CD4-positive, CD25-positive, alpha-beta regulatory T cell (primary cell): ENCODE results near the gene CD226. TPM values are rescaled to one million over a fixed set of nuclear protein-coding genes. Genes with fewer than 3 reads are reported as not detected.
A peak's percentile ranks its signal among the peaks of the same experiment; 100 is the strongest.

Experiments used
- ATAC-seq, 2 donors: fragments of 150-1000 bp; cut with Tn5 transposase; one replicate each; pipeline ENCODE4 v1.10.0; 2021; ENCODE audit warnings: low read depth in 2 of 2, moderate number of reproducible peaks in 2 of 2, moderate library complexity in 1 of 2
- DNase-seq, 3 donors: peaks; one replicate each; pipeline versions ENCODE4 v3.0.0 to v3.0.0-alpha.2; 2012 to 2022; ENCODE audit warnings: mixed read lengths in 1 of 3
- H3K27ac ChIP-seq: one replicate; pipeline ENCODE4 v1.7.0; 2013; ENCODE audit warnings: mild to moderate bottlenecking, low read length; ENCODE audit not compliant: insufficient read depth, poor library complexity, severe bottlenecking
- H3K27me3 ChIP-seq: one replicate; pipeline ENCODE4 v1.7.0; 2013; ENCODE audit warnings: low read length; ENCODE audit not compliant: control insufficient read depth, insufficient read depth
- H3K36me3 ChIP-seq: one replicate; pipeline ENCODE4 v1.7.0; 2013; ENCODE audit warnings: mild to moderate bottlenecking, low read length, moderate library complexity; ENCODE audit not compliant: control insufficient read depth, insufficient read depth
- H3K4me1 ChIP-seq: 2 replicates; pipeline ENCODE4 v1.7.0; 2013; ENCODE audit warnings: mild to moderate bottlenecking, low read length; ENCODE audit not compliant: insufficient read depth, control insufficient read depth, poor library complexity, severe bottlenecking
- H3K4me3 ChIP-seq: one replicate; pipeline ENCODE4 v1.7.0; 2013; ENCODE audit warnings: low read depth, mild to moderate bottlenecking, low read length, moderate library complexity
- H3K9me3 ChIP-seq, 2 experiments: 1 replicate in 1 of 2; 2 replicates in 1 of 2; pipeline ENCODE4 v1.7.0; 2013; ENCODE audit warnings: low read length in 2 of 2, mild to moderate bottlenecking in 1 of 2, moderate library complexity in 1 of 2; ENCODE audit not compliant: control insufficient read depth in 2 of 2
- H3K27ac Mint-ChIP-seq, 3 donors: one replicate each; pipeline ENCODE4 v1.8.0; 2020 to 2022; ENCODE audit warnings: mild to moderate bottlenecking in 3 of 3, mixed read lengths in 3 of 3, moderate library complexity in 2 of 3
- H3K27me3 Mint-ChIP-seq: one replicate; pipeline ENCODE4 v1.8.0; 2022; ENCODE audit warnings: mild to moderate bottlenecking, mixed read lengths
- H3K36me3 Mint-ChIP-seq: one replicate; pipeline ENCODE4 v1.8.0; 2020; ENCODE audit warnings: mixed read lengths
- H3K4me1 Mint-ChIP-seq, 4 donors: one replicate each; pipeline ENCODE4 v1.8.0; 2020 to 2022; ENCODE audit warnings: mixed read lengths in 4 of 4, mild to moderate bottlenecking in 1 of 4
- H3K4me3 Mint-ChIP-seq, 4 donors: one replicate each; pipeline ENCODE4 v1.8.0; 2020 to 2022; ENCODE audit warnings: mild to moderate bottlenecking in 4 of 4, mixed read lengths in 4 of 4, moderate library complexity in 3 of 4
- H3K9me3 Mint-ChIP-seq, 7 donors: one replicate each; pipeline ENCODE4 v1.8.0; 2020 to 2022; ENCODE audit warnings: mixed read lengths in 7 of 7, mild to moderate bottlenecking in 3 of 7, moderate library complexity in 2 of 7
- polyA plus RNA-seq, 4 donors: library from polyadenylated mRNA; unstranded; fragments of 300-500 nt; fragmentation: Illumina TruSeq; gene quantifications; one replicate each; pipeline ENCODE4 v1.2.3, GENCODE V29; 2021
- total RNA-seq: library from RNA; stranded (reverse); gene quantifications from one replicate; pipeline ENCODE4 v1.2.3, GENCODE V29; 2022

Gene CD226
- total and polyA plus RNA-seq, 5 donors from 2014 or later: 14.8 to 65.1 (median 15.6) TPM

DNA sequence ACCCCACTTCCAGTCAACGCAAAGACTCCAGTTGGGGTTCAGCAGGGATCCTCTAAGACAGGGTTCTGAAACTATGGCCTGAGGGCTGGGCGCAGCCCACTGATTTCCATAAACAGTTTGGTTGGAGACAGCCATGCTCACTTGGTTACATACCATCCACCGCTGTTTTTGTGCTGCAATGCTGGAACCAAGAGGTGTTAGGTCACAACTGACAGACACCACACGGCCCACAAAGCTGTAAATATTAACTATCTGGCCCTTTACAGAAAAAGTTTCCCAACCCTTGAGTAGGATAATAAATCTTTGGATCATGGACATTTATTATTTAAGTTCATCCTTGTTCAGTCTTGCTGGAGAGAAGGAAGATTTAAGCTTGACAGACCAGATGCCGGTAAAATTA lies 8.4 kb upstream of the CD226 start:
- ATAC-seq: no peak
- DNase-seq: no peak
- Mint-ChIP-seq H3K4me3 (no peak overlapping the region), H3K27ac (no peak overlapping the region), H3K9me3 (peaks cover 0 to 3% (median 0%) of the 10 kb centered on the region in 7 donors), H3K27me3 (no peaks in the 10 kb centered on the region), H3K36me3 (no peaks in the 10 kb centered on the region), H3K4me1 (peaks cover 18 to 27% (median 22%) of the 10 kb centered on the region in 4 donors)
- Histone ChIP-seq H3K27ac (peak overlapping the region; percentile 44), H3K4me1 (peaks cover 30% of the 10 kb centered on the region), H3K4me3 (peak overlapping the region; percentile 85), H3K27me3 (no peaks in the 10 kb centered on the region), H3K36me3 (no peaks in the 10 kb centered on the region), H3K9me3 (no peaks in the 10 kb centered on the region)

- Histone ChIP-seq H3K4me3 (peak overlapping the region; percentile 71), H3K36me3 (no peaks in the 10 kb centered on the region), H3K4me1 (peaks cover 30% of the 10 kb centered on the region), H3K27ac (peak overlapping the region; percentile 26), H3K27me3 (no peaks in the 10 kb centered on the region), H3K9me3 (no peaks in the 10 kb centered on the region)
- peaks cover 18 to 27% (median 20%) of the 10 kb centered on the region in 4 donors for H3K4me1 Mint-ChIP-seq
- peak overlapping the region; percentile 75 to 79 (median 76) for H3K27ac Mint-ChIP-seq
- H3K36me3 Mint-ChIP-seq: no peaks in the 10 kb centered on the region
- H3K9me3 Mint-ChIP-seq: peaks cover 0 to 3% (median 0%) of the 10 kb centered on the region in 7 donors
- no peak for ATAC-seq
- no peak for DNase-seq
- peak overlapping the region in 3 of 4 donors; percentile 39 to 84 (median 70) for H3K4me3 Mint-ChIP-seq
- no peaks in the 10 kb centered on the region for H3K27me3 Mint-ChIP-seq
Observed at GRCh38 chr18:69954719-69955480, 7.2 kb upstream of the CD226 start.

- Histone ChIP-seq H3K36me3 (no peaks in the 10 kb centered on the region), H3K9me3 (no peaks in the 10 kb centered on the region), H3K27me3 (no peaks in the 10 kb centered on the region), H3K4me3 (no peak overlapping the region), H3K27ac (no peak overlapping the region), H3K4me1 (peaks cover 31% of the 10 kb centered on the region)
- no peaks in the 10 kb centered on the region for H3K36me3 Mint-ChIP-seq
- peak overlapping the region in 1 of 4 donors; percentile 15 for H3K4me3 Mint-ChIP-seq
- H3K27me3 Mint-ChIP-seq: no peaks in the 10 kb centered on the region
- DNase-seq (no peak), ATAC-seq (no peak)
- H3K27ac Mint-ChIP-seq: peak overlapping the region in 1 of 3 donors; percentile 33
- peaks cover 8 to 22% (median 14%) of the 10 kb centered on the region in 4 donors for H3K4me1 Mint-ChIP-seq
- peaks cover 0 to 3% (median 0%) of the 10 kb centered on the region in 7 donors for H3K9me3 Mint-ChIP-seq
Observed at GRCh38 chr18:69953191-69953590, 5.5 kb upstream of the CD226 start.

DNA sequence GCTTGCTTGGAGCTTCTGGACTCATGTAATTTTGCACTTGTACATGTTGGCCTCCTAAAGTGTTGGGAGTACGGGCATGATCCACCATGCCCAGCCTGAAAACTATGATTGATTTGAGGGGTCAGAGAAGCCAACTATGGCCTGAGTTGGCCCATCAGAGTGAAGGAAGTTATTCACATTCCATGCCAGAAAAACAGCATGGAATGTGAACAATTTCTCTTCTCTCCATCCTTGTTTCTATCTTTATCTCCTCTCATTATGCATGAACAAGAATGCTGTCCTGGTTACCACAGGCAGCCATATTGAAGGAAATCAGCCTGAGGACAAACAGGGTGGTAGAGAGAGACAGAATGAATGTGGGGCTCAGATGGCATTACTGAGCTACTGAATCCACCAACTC lies 3.5 kb upstream of the CD226 start:
- no peak for ATAC-seq
- H3K4me1 ChIP-seq: peaks cover 37% of the 10 kb centered on the region
- no peak overlapping the region for H3K4me3 ChIP-seq
- H3K27me3 ChIP-seq: no peaks in the 10 kb centered on the region
- no peak overlapping the region for H3K27ac ChIP-seq
- no peak for DNase-seq
- Mint-ChIP-seq H3K27ac (no peak overlapping the region), H3K36me3 (no peaks in the 10 kb centered on the region), H3K9me3 (peaks cover 0 to 3% (median 0%) of the 10 kb centered on the region in 7 donors), H3K27me3 (no peaks in the 10 kb centered on the region), H3K4me3 (peak overlapping the region in 1 of 4 donors; percentile 29), H3K4me1 (peaks cover 10 to 29% (median 20%) of the 10 kb centered on the region in 4 donors)
- no peaks in the 10 kb centered on the region for H3K36me3 ChIP-seq
- H3K9me3 ChIP-seq: no peaks in the 10 kb centered on the region

- ATAC-seq (no peak), DNase-seq (no peak)
- H3K4me3 Mint-ChIP-seq: no peak overlapping the region
- Histone ChIP-seq H3K4me3 (peak overlapping the region; percentile 82), H3K27me3 (no peaks in the 10 kb centered on the region), H3K4me1 (peaks cover 49% of the 10 kb centered on the region), H3K36me3 (no peaks in the 10 kb centered on the region), H3K27ac (peak overlapping the region; percentile 77), H3K9me3 (no peaks in the 10 kb centered on the region)
- H3K4me1 Mint-ChIP-seq: peaks cover 13 to 38% (median 23%) of the 10 kb centered on the region in 4 donors
- no peaks in the 10 kb centered on the region for H3K27me3 Mint-ChIP-seq
- no peaks in the 10 kb centered on the region for H3K36me3 Mint-ChIP-seq
- H3K9me3 Mint-ChIP-seq: peaks cover 0 to 3% (median 0%) of the 10 kb centered on the region in 7 donors
- no peak overlapping the region for H3K27ac Mint-ChIP-seq
Observed at GRCh38 chr18:69949538-69949936, 1.9 kb upstream of the CD226 start.

- Mint-ChIP-seq H3K4me1 (peaks cover 8 to 42% (median 25%) of the 10 kb centered on the region in 4 donors), H3K4me3 (no peak overlapping the region), H3K36me3 (no peaks in the 10 kb centered on the region), H3K9me3 (peaks cover 0 to 3% (median 0%) of the 10 kb centered on the region in 7 donors), H3K27ac (no peak overlapping the region), H3K27me3 (no peaks in the 10 kb centered on the region)
- Histone ChIP-seq H3K4me3 (peak overlapping the region; percentile 82), H3K9me3 (no peaks in the 10 kb centered on the region), H3K27me3 (no peaks in the 10 kb centered on the region), H3K27ac (peak overlapping the region; percentile 77), H3K4me1 (peaks cover 54% of the 10 kb centered on the region), H3K36me3 (no peaks in the 10 kb centered on the region)
- DNase-seq: peak in 1 of 3 donors; percentile 73
- ATAC-seq: peak in 1 of 2 donors; percentile 48
Observed at GRCh38 chr18:69948919-69949537, 1.4 kb upstream of the CD226 start.

DNA sequence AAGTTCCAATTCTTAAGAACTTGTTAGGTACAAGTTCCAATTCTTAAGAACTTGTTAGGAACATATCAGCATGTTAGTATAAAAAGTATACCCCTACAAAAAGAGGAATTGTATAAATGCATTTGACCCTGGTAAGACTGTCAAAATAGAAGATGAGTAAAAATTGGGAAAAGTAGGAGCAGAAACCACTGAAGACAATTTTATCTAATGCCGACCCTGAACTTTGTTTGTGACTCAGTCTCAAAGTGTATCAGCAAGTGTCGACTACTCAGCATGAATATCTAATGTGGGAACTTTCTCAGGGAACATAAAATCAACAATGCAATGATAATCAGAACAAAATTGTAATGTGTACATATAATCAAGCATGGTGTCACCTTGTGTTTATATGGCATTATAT lies 583 bp upstream of the CD226 start:
- DNase-seq (no peak), ATAC-seq (no peak)
- H3K27me3 ChIP-seq: no peaks in the 10 kb centered on the region
- H3K4me1 Mint-ChIP-seq: peaks cover 10 to 46% (median 29%) of the 10 kb centered on the region in 4 donors
- no peak overlapping the region for H3K27ac Mint-ChIP-seq
- no peaks in the 10 kb centered on the region for H3K27me3 Mint-ChIP-seq
- no peaks in the 10 kb centered on the region for H3K36me3 Mint-ChIP-seq
- peak overlapping the region; percentile 82 for H3K4me3 ChIP-seq
- no peaks in the 10 kb centered on the region for H3K36me3 ChIP-seq
- no peak overlapping the region for H3K4me3 Mint-ChIP-seq
- H3K4me1 ChIP-seq: peaks cover 54% of the 10 kb centered on the region
- H3K27ac ChIP-seq: peak overlapping the region; percentile 77
- H3K9me3 Mint-ChIP-seq: peaks cover 0 to 3% (median 0%) of the 10 kb centered on the region in 7 donors
- no peaks in the 10 kb centered on the region for H3K9me3 ChIP-seq
